Measurements from ENCODE around the gene IL12RB2. TPM values are rescaled to one million over a fixed set of nuclear protein-coding genes. Genes with fewer than 3 reads are reported as not detected.

The IL12RB2 gene
- total and polyA plus RNA-seq, 2 of the 13 experiments (the other 11 are each of a cell fraction or from before 2014, with no cell fraction given): not detected

GRCh38 chr1:67335411-67335810 is 27.7 kb downstream of the IL12RB2 start:
- H3K9ac ChIP-seq (ENCODE audit: insufficient read depth, low read depth, low read length): no peak overlapping the region
- ChIA-PET POLR2A (no interaction called here), CTCF (ENCODE audit: low intra/inter-chr PET ratio, low total read pairs) (no interaction called here)
- H3K79me2 ChIP-seq (ENCODE audit: insufficient read depth, low read length): no peaks in the 10 kb centered on the region
- WGBS (ENCODE audit: low lambda C conversion rate): 40% methylated on average over 1 of the region's 1 CpG
- TF ChIP-seq UBTF (CRISPR knock-in tag; IDR thresholded peaks at IDR 0.05) (no peak), HNF4G (IDR thresholded peaks at IDR 0.05; ENCODE audit: borderline replicate concordance, low read depth, low read length) (no peak), HNF4G (CRISPR knock-in tag; IDR thresholded peaks at IDR 0.05; ENCODE audit: borderline replicate concordance, low read depth) (no peak), ZSCAN30 (CRISPR knock-in tag; IDR thresholded peaks at IDR 0.05) (no peak), RAD51 (IDR thresholded peaks at IDR 0.05; ENCODE audit: borderline replicate concordance) (no peak), ZNF460 (CRISPR knock-in tag; IDR thresholded peaks at IDR 0.05; ENCODE audit: borderline replicate concordance) (no peak), KAT2B (IDR thresholded peaks at IDR 0.05; ENCODE audit: borderline replicate concordance, low read depth, low read length) (no peak), TRIM22 (IDR thresholded peaks at IDR 0.05) (no peak), DDIT3 (CRISPR knock-in tag; IDR thresholded peaks at IDR 0.05) (no peak), ZNF260 (CRISPR knock-in tag; IDR thresholded peaks at IDR 0.05; ENCODE audit: borderline replicate concordance, low read depth) (no peak), EP300 (IDR thresholded peaks at IDR 0.05; ENCODE audit: low read depth in 2 of 2, low read length in 2 of 2) (no peak), EP300 (CRISPR knock-in tag; IDR thresholded peaks at IDR 0.05; ENCODE audit: borderline replicate concordance) (no peak), SALL1 (CRISPR knock-in tag; IDR thresholded peaks at IDR 0.05) (no peak)
- TF ChIP-seq, protein P1, sequence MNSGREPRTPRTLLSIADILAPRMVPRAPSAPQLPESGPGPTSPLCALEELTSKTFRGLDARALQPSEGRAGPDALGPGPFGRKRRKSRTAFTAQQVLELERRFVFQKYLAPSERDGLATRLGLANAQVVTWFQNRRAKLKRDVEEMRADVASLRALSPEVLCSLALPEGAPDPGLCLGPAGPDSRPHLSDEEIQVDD (CRISPR knock-in tag; IDR thresholded peaks at IDR 0.05; ENCODE audit: borderline replicate concordance): no peak
- no peaks in the 10 kb centered on the region for H3K9me3 ChIP-seq (ENCODE audit: low read length)
- DNase-seq (ENCODE audit: low spot score): no peak
- no peak overlapping the region for H3K4me2 ChIP-seq (ENCODE audit: low read depth, low read length)
- BruUV-seq (replicated peaks): no TSS peak
- no peak for ATAC-seq
- no peak overlapping the region for H3K4me3 ChIP-seq (replicated peaks in 1 of 3; ENCODE audit: insufficient read depth in 1 of 3, low read depth in 2 of 3, low read length in 3 of 3)
- FAIRE-seq: no peak
- in situ Hi-C loops (cut with HindIII; ENCODE audit: extremely low pct_ligation_motif_present, low pct_unique_long_range_greater_than_20kb): no loop called here
- H3K36me3 ChIP-seq (replicated peaks in 1 of 2; ENCODE audit: control insufficient read depth in 1 of 2, insufficient read depth in 2 of 2, low read length in 2 of 2): no peaks in the 10 kb centered on the region
- H4K20me1 ChIP-seq (ENCODE audit: insufficient read depth, low read length): no peaks in the 10 kb centered on the region
- H3K4me1 ChIP-seq (ENCODE audit: insufficient read depth, low read length): no peaks in the 10 kb centered on the region
- intact Hi-C loops (cut with micrococcal nuclease; ENCODE audit: unreplicated experiment): no loop called here
- no peaks in the 10 kb centered on the region for H3K27me3 ChIP-seq (ENCODE audit: control insufficient read depth in 1 of 2, insufficient read depth in 2 of 2, low read length in 2 of 2)
- no peak overlapping the region for H3K27ac ChIP-seq (ENCODE audit: extremely low read length, insufficient read depth, low read length)
- H2AFZ ChIP-seq (ENCODE audit: low read length): no peak overlapping the region
